ENCODE measurements around the gene CTRB1. TPM values are rescaled to one million over a fixed set of nuclear protein-coding genes. Genes with fewer than 3 reads are reported as not detected.

Gene CTRB1
- total and polyA plus RNA-seq, 2 of the 8 experiments (the other 6 are each of a cell fraction or from before 2014, with no cell fraction given) = not detected

DNA sequence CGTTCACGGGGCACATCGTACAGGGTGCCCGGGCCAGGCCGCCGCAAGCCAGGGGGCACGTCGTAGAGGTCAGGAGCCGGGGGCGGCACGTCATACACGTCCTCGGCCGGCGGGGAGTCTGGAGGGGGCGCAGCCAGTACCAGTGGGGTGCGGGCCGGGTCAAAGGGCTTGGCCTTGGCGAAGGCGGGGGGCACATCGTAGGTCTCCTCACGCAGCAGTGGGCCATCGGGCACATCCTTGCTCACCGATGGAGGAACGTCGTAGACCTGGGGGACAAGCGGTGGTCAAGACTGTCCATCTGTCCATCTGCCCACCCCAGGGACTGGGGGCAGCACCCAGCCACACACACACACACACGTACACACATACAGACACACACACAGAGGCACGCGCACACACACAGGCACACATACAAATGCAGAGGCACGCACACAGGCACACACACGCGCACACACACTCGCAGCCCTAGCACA, 17.0 kb downstream of the CTRB1 start:
- Histone ChIP-seq H2BK20ac (ENCODE audit: low read length) (no peak overlapping the region), H2AK5ac (ENCODE audit: low read depth, low read length) (no peak overlapping the region), H3K23ac (ENCODE audit: insufficient read length) (no peak overlapping the region), H3K36me3 (ENCODE audit: control insufficient read depth in 2 of 4, insufficient read depth in 4 of 4, low read length in 3 of 4) (peaks cover 6 to 38% (median 19%) of the 10 kb centered on the region in 4 experiments), H3K56ac (replicated peaks; ENCODE audit: insufficient read length, low read depth, low read length) (no peak overlapping the region), H3K4me1 (replicated peaks in 1 of 4; ENCODE audit: control insufficient read depth in 3 of 4, insufficient read depth in 4 of 4, low read length in 3 of 4) (peaks cover 0 to 6% (median 2%) of the 10 kb centered on the region in 4 experiments; a peak in 2 of 7 replicates), H3K27ac (ENCODE audit: low read depth, low read length) (no peak overlapping the region), H3K4ac (replicated peaks; ENCODE audit: insufficient read length, low read depth, low read length) (no peak overlapping the region), H2BK12ac (ENCODE audit: low read depth, low read length) (no peak overlapping the region), H2BK120ac (replicated peaks; ENCODE audit: low read depth, low read length) (no peak overlapping the region), H2AFZ (ENCODE audit: low read length) (no peak overlapping the region), H3K79me2 (ENCODE audit: control insufficient read depth in 1 of 2, insufficient read depth in 2 of 2, low read length in 2 of 2) (peaks cover 0 to 19% of the 10 kb centered on the region in 2 experiments; a peak in 2 of 4 replicates), H3K4me2 (ENCODE audit: insufficient read depth in 1 of 2, low read depth in 2 of 2, low read length in 2 of 2) (no peak overlapping the region), H3K9me3 (ENCODE audit: insufficient read depth in 2 of 2, low read depth in 1 of 2, low read length in 1 of 2) (no peaks in the 10 kb centered on the region), H3K27me3 (replicated peaks in 1 of 4; ENCODE audit: control insufficient read depth in 3 of 4, extremely low read depth in 1 of 4, insufficient read depth in 3 of 4, low read length in 3 of 4) (no peaks in the 10 kb centered on the region), H2BK5ac (ENCODE audit: low read depth, low read length) (peak overlapping the region; percentile 66; the same call in 1 of the 2 replicates), H3K79me1 (ENCODE audit: low read depth, low read length) (peaks cover 14% of the 10 kb centered on the region; the same call in 1 of the 2 replicates), H3K18ac (ENCODE audit: extremely low read depth, low read length) (no peak overlapping the region), H2BK15ac (ENCODE audit: low read length) (no peak overlapping the region), H4K91ac (replicated peaks; ENCODE audit: insufficient read length, low read length) (no peak overlapping the region), H4K8ac (ENCODE audit: extremely low read depth, insufficient read depth, low read length) (no peak overlapping the region), H3K14ac (ENCODE audit: insufficient read length) (no peak overlapping the region), H4K5ac (ENCODE audit: insufficient read length, low read depth, low read length) (no peak overlapping the region), H3K23me2 (ENCODE audit: low read depth, low read length) (no peaks in the 10 kb centered on the region), H4K20me1 (replicated peaks in 1 of 2; ENCODE audit: control insufficient read depth in 1 of 2, insufficient read depth in 2 of 2, low read length in 2 of 2) (peaks cover 23 to 35% of the 10 kb centered on the region in 2 experiments), H3K4me3 (ENCODE audit: extremely low read depth in 1 of 4, insufficient read depth in 2 of 4, low read depth in 3 of 4, low read length in 4 of 4) (no peak overlapping the region), H3K9ac (replicated peaks in 1 of 4; ENCODE audit: extremely low read depth in 1 of 4, low read depth in 3 of 4, low read length in 3 of 4) (no peak overlapping the region)
- DNase-seq (ENCODE audit: low read depth in 1 of 2, low spot score in 2 of 2) (no peak), FAIRE-seq (no peak)
- CTCF ChIA-PET (ENCODE audit: partially characterized antibody) = interaction anchor here (1.0 to 10.8 kb wide), 7 partner anchors 14 to 166 kb away, joined by 3 to 236 read pairs (median 5); partner anchors contain the start of gene BCAR1
- no peak for TF ChIP-seq GTF2F1 (IDR thresholded peaks at IDR 0.05; ENCODE audit: borderline replicate concordance, low read depth, low read length)
- TF ChIP-seq POLR2AphosphoS5 (IDR thresholded peaks at IDR 0.05; ENCODE audit: low read depth, low read length) = no peak; the same call in 1 of the 2 replicates
- 0 out of 3 replicates have a peak, but pooled peaks of 1 of the 2 experiments have one; percentile 32 for TF ChIP-seq POLR2A (IDR thresholded peaks at IDR 0.05; ENCODE audit: control extremely low read depth in 1 of 2, low read depth in 2 of 2, low read length in 2 of 2)
- TF ChIP-seq EGR1 (IDR thresholded peaks at IDR 0.05; ENCODE audit: borderline replicate concordance, low read depth, low read length) = no peak
- TF ChIP-seq SP1 (IDR thresholded peaks at IDR 0.05; ENCODE audit: low read depth, low read length) = no peak
- 95% methylated on average over 33 of the region's 34 CpGs; no CpG with 5 or more reads in 1 of the 2 experiments for WGBS, 2 experiments (ENCODE audit: extremely low coverage in 1 of 2, insufficient coverage in 1 of 2, insufficient read length in 1 of 2, insufficient replicate concordance in 2 of 2, low coverage in 1 of 2, low lambda C conversion rate in 2 of 2, missing lambda C conversion rate in 1 of 2)
- POLR2A ChIA-PET (ENCODE audit: partially characterized antibody) = interaction anchor here (1.0 to 22.7 kb wide), 7 partner anchors 9 to 38 kb away, joined by 3 to 375 read pairs (median 6); partner anchors contain the start of gene BCAR1
